PC-9 (cell line): Measurements from ENCODE around the gene PDE3B.
"Not testable (repeated sequence)": the region's sequence is repeated elsewhere in the genome, so short reads cannot be mapped to it uniquely, and the experiment has no call there.

Experiments
- CTCF ChIP-seq: fragments of 200-600 bp; sonication (generic); conservative IDR thresholded peaks from 2 replicates; pipeline ENCODE4 v1.6.1; 2017; ENCODE audit warnings: mixed run types, antibody characterized with exemption, mild to moderate bottlenecking, moderate library complexity
- EZH2 ChIP-seq: fragments of 200-600 bp; sonication (generic); IDR thresholded peaks from 2 replicates; pipeline ENCODE4 v1.8.0; 2017; ENCODE audit warnings: antibody characterized with exemption, low read depth

DNA sequence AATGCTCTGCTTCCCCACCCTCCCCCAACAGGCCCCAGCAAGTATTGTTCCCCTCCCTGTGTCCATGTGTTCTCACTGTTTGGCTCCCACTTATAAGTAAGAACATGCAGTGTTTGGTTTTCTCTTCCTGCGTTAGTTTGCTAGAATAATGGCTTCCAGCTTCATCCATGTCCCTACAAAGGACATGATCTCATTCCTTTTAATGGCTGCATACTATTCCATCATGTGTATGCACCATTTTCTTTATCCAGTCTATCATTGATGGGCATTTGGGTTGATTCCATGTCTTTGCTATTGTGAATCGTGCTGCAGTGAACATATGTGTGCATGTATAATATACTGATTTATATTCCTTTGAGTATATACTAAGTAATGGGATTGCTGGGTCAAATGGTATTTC is 52.1 kb downstream of the PDE3B start:
- TF ChIP-seq CTCF, EZH2: not testable (repeated sequence)
